ENCODE measurements around the gene SMC1B.

DNA sequence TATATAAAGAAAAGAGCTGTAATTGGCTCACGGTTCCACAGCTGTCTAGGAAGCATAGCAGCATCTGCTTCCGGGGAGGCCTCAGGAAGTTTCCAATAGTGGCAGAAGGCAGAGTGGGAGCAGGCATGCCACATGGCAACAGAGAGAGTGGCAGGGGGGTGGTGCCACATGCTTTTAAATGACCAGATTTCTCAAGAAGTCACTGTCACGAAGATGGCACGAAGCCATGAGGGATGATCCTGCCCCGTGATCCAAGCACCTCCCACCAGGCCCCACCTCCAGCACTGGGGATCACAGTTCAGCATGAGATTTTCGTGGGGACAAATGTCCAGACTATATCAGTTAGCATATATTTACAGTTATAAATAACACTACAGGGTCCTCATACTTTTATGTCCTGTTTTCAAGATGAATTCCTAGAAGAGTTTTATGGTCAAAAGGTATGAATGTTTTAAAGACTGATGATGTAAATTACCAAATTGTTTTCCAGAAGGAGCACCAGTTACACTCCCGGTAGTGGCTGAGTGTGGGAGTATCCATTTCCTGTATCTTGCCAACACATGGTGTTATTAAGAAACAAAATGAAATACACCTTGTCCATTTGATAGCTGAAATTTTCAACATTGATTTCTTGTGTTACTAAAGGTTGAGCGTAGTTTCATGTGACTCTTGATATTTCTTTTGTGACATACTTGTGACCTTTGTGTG, 84.4 kb downstream of the SMC1B start:
- TF ChIP-seq, protein P1, sequence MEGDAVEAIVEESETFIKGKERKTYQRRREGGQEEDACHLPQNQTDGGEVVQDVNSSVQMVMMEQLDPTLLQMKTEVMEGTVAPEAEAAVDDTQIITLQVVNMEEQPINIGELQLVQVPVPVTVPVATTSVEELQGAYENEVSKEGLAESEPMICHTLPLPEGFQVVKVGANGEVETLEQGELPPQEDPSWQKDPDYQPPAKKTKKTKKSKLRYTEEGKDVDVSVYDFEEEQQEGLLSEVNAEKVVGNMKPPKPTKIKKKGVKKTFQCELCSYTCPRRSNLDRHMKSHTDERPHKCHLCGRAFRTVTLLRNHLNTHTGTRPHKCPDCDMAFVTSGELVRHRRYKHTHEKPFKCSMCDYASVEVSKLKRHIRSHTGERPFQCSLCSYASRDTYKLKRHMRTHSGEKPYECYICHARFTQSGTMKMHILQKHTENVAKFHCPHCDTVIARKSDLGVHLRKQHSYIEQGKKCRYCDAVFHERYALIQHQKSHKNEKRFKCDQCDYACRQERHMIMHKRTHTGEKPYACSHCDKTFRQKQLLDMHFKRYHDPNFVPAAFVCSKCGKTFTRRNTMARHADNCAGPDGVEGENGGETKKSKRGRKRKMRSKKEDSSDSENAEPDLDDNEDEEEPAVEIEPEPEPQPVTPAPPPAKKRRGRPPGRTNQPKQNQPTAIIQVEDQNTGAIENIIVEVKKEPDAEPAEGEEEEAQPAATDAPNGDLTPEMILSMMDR (IDR thresholded peaks at IDR 0.05; ENCODE audit: poor library complexity): no peak
- TF ChIP-seq EZH2 (IDR thresholded peaks at IDR 0.05; ENCODE audit: borderline replicate concordance): no peak

All from hepatocyte (in vitro differentiated cells).